H1 (cell line): Measurements from ENCODE around the gene NDUFV1. TPM values are rescaled to one million over a fixed set of nuclear protein-coding genes. Genes with fewer than 3 reads are reported as not detected.

Experiments
- CTCF ChIA-PET: fragments of 300-600 bp; sonication (Branson Sonifier 250); formaldehyde crosslinking; loops from one replicate; lab custom pipeline; 2021; ENCODE audit not compliant: partially characterized antibody; lab: Charles Lee
- POLR2A ChIA-PET: fragments of 300-600 bp; sonication (Branson Sonifier 250); formaldehyde crosslinking; loops from one replicate; lab custom pipeline; 2021; ENCODE audit warnings: inconsistent platforms; ENCODE audit not compliant: partially characterized antibody; lab: Charles Lee
- DNase-seq, 2 experiments: peaks; one replicate each; pipeline versions ENCODE4 v3.0.0 to v3.0.0-alpha.2; 2010 to 2022; ENCODE audit warnings: low spot score in 2 of 2, low read depth in 1 of 2, mixed read lengths in 1 of 2
- FAIRE-seq: peaks from 2 replicates; lab custom pipeline; 2011; peaks lifted over from hg19 to GRCh38; lab: Jason Lieb, UNC
- H2AFZ ChIP-seq: 2 replicates; pipeline ENCODE4 v1.8.1; 2012; ENCODE audit warnings: low read length, inconsistent platforms
- H2AK5ac ChIP-seq: 2 replicates; pipeline ENCODE4 v1.6.1; 2013; ENCODE audit warnings: low read depth, low read length
- H2BK120ac ChIP-seq: replicated peaks from 2 replicates; pipeline ENCODE3; 2013; ENCODE audit warnings: low read depth, low read length, inconsistent platforms
- H2BK12ac ChIP-seq: 2 replicates; pipeline ENCODE4 v1.6.1; 2013; ENCODE audit warnings: low read depth, low read length
- H2BK15ac ChIP-seq: 2 replicates; pipeline ENCODE4 v1.6.1; 2013; ENCODE audit warnings: low read length
- H2BK20ac ChIP-seq: 2 replicates; pipeline ENCODE4 v1.6.1; 2013; ENCODE audit warnings: low read length
- H2BK5ac ChIP-seq: 2 replicates; pipeline ENCODE4 v1.6.1; 2013; ENCODE audit warnings: low read depth, low read length
- H3K14ac ChIP-seq: 2 replicates; pipeline ENCODE4 v1.6.1; 2013; ENCODE audit warnings: inconsistent platforms; ENCODE audit not compliant: insufficient read length
- H3K18ac ChIP-seq: 2 replicates; pipeline ENCODE4 v1.6.1; 2013; ENCODE audit warnings: low read length; ENCODE audit errors: extremely low read depth
- H3K23ac ChIP-seq: 2 replicates; pipeline ENCODE4 v1.6.1; 2013; ENCODE audit warnings: inconsistent platforms; ENCODE audit not compliant: insufficient read length
- H3K23me2 ChIP-seq: 2 replicates; pipeline ENCODE4 v1.6.1; 2013; ENCODE audit warnings: low read depth, low read length
- H3K27ac ChIP-seq: 2 replicates; pipeline ENCODE4 v1.6.1; 2011; ENCODE audit warnings: low read depth, low read length, inconsistent platforms
- H3K27me3 ChIP-seq, 4 experiments: replicated peaks in 1 of 4; 1 replicate in 1 of 4; 2 replicates in 3 of 4; pipeline versions ENCODE4 v1.6.1 to v1.8.1; 2011 to 2013; ENCODE audit warnings: low read length in 3 of 4, mild to moderate bottlenecking in 3 of 4, inconsistent platforms in 2 of 4, mixed read lengths in 2 of 4, moderate library complexity in 1 of 4; ENCODE audit not compliant: control insufficient read depth in 3 of 4, insufficient read depth in 3 of 4; ENCODE audit errors: extremely low read depth in 1 of 4
- H3K36me3 ChIP-seq, 4 experiments: 2 replicates each; pipeline versions ENCODE4 v1.6.1 to v1.8.1; 2011 to 2013; ENCODE audit warnings: mild to moderate bottlenecking in 4 of 4, low read length in 3 of 4, moderate library complexity in 2 of 4, control low read depth in 1 of 4, inconsistent platforms in 1 of 4; ENCODE audit not compliant: insufficient read depth in 4 of 4, control insufficient read depth in 2 of 4
- H3K4ac ChIP-seq: replicated peaks from 2 replicates; pipeline ENCODE3; 2013; ENCODE audit warnings: low read length, low read depth, mixed read lengths, inconsistent platforms; ENCODE audit not compliant: insufficient read length
- H3K4me1 ChIP-seq, 4 experiments: replicated peaks in 1 of 4; 1 replicate in 1 of 4; 2 replicates in 3 of 4; pipeline versions ENCODE4 v1.6.1 to v1.8.1; 2011 to 2013; ENCODE audit warnings: low read length in 3 of 4, inconsistent platforms in 2 of 4, mixed read lengths in 1 of 4; ENCODE audit not compliant: insufficient read depth in 4 of 4, control insufficient read depth in 3 of 4
- H3K4me2 ChIP-seq, 2 experiments: 2 replicates each; pipeline versions ENCODE4 v1.6.1 to v1.8.1; 2011 to 2013; ENCODE audit warnings: low read depth in 2 of 2, low read length in 2 of 2, control low read depth in 1 of 2, inconsistent platforms in 1 of 2, mild to moderate bottlenecking in 1 of 2; ENCODE audit not compliant: insufficient read depth in 1 of 2
- H3K4me3 ChIP-seq, 4 experiments: fragments of 200-600, 300-600 bp in 1 of 4; sonication (generic), shearing (Covaris generic), sonication (Bioruptor Twin) in 1 of 4; 2 replicates each; pipeline versions ENCODE4 v1.5.1 to v1.8.1; 2011 to 2016; ENCODE audit warnings: low read length in 4 of 4, low read depth in 3 of 4, control low read depth in 2 of 4, inconsistent platforms in 2 of 4, mild to moderate bottlenecking in 2 of 4, mixed read lengths in 1 of 4, moderate library complexity in 1 of 4; ENCODE audit not compliant: insufficient read depth in 2 of 4; ENCODE audit errors: extremely low read depth in 1 of 4
- H3K56ac ChIP-seq: replicated peaks from 2 replicates; pipeline ENCODE3; 2013; ENCODE audit warnings: low read depth, mild to moderate bottlenecking, mixed read lengths, low read length, inconsistent platforms; ENCODE audit not compliant: insufficient read length
- H3K79me1 ChIP-seq: 2 replicates; pipeline ENCODE4 v1.6.1; 2013; ENCODE audit warnings: low read depth, low read length, control low read depth
- H3K79me2 ChIP-seq, 2 experiments: 2 replicates each; pipeline versions ENCODE4 v1.6.1 to v1.8.1; 2012 to 2013; ENCODE audit warnings: low read length in 2 of 2, mild to moderate bottlenecking in 2 of 2, inconsistent platforms in 1 of 2; ENCODE audit not compliant: insufficient read depth in 2 of 2, control insufficient read depth in 1 of 2
- H3K9ac ChIP-seq, 4 experiments: replicated peaks in 1 of 4; 1 replicate in 1 of 4; 2 replicates in 3 of 4; pipeline versions ENCODE4 v1.6.1 to v1.8.1; 2011 to 2013; ENCODE audit warnings: low read depth in 3 of 4, low read length in 3 of 4, control low read depth in 2 of 4, mild to moderate bottlenecking in 2 of 4, moderate library complexity in 2 of 4, inconsistent platforms in 1 of 4; ENCODE audit errors: extremely low read depth in 1 of 4
- H3K9me3 ChIP-seq, 2 experiments: 2 replicates each; pipeline versions ENCODE4 v1.6.1 to v1.8.1; 2012 to 2013; ENCODE audit warnings: mild to moderate bottlenecking in 2 of 2, moderate library complexity in 2 of 2, control low read depth in 1 of 2, inconsistent platforms in 1 of 2, low read depth in 1 of 2, low read length in 1 of 2, mixed read lengths in 1 of 2; ENCODE audit not compliant: insufficient read depth in 2 of 2
- H4K20me1 ChIP-seq, 2 experiments: replicated peaks in 1 of 2; 2 replicates each; pipeline versions ENCODE3 to v1.8.1; 2011 to 2013; ENCODE audit warnings: inconsistent platforms in 2 of 2, low read length in 2 of 2, mild to moderate bottlenecking in 1 of 2; ENCODE audit not compliant: insufficient read depth in 2 of 2, control insufficient read depth in 1 of 2
- H4K5ac ChIP-seq: 2 replicates; pipeline ENCODE4 v1.6.1; 2013; ENCODE audit warnings: low read length, low read depth, mixed read lengths, inconsistent platforms; ENCODE audit not compliant: insufficient read length
- H4K8ac ChIP-seq: 2 replicates; pipeline ENCODE4 v1.8.0; 2013; ENCODE audit warnings: mild to moderate bottlenecking, moderate library complexity, low read length, inconsistent platforms; ENCODE audit not compliant: insufficient read depth; ENCODE audit errors: extremely low read depth
- H4K91ac ChIP-seq: replicated peaks from 2 replicates; pipeline ENCODE3; 2013; ENCODE audit warnings: low read length, mixed read lengths, inconsistent platforms; ENCODE audit not compliant: insufficient read length
- BCL11A ChIP-seq, 2 experiments: IDR thresholded peaks; one replicate each; pipeline ENCODE4 v1.6.1; 2011; ENCODE audit warnings: low read depth in 2 of 2, low read length in 2 of 2, mild to moderate bottlenecking in 2 of 2
- POLR2AphosphoS5 ChIP-seq: IDR thresholded peaks from 2 replicates; pipeline ENCODE4 v1.6.1; 2011; ENCODE audit warnings: low read depth, low read length
- WGBS, 2 experiments: shearing (Covaris generic) in 1 of 2; methylation state at CpG; one replicate each; pipeline versions ENCODE4 v1.1.6 to v1.1.7; 2013 to 2015; ENCODE audit warnings: low lambda C conversion rate in 2 of 2, mixed read lengths in 2 of 2, inconsistent platforms in 1 of 2, low coverage in 1 of 2, missing lambda C conversion rate in 1 of 2; ENCODE audit not compliant: insufficient replicate concordance in 2 of 2, insufficient coverage in 1 of 2, insufficient read length in 1 of 2; ENCODE audit errors: extremely low coverage in 1 of 2, missing lambda C conversion rate in 1 of 2; 5-methylcytosine and 5-hydroxymethylcytosine counted together
- polyA plus RNA-seq, 7 experiments: library from polyadenylated mRNA; depleted of rRNA in 3 of 7; stranded (reverse) in 5 of 7; unstranded in 2 of 7; fragments of >200 nt in 5 of 7; fragments of 200-250 nt in 2 of 7; gene quantifications; 1 replicate in 5 of 7; 2 replicates in 1 of 7; 4 replicates in 1 of 7; pipeline versions ENCODE4 v1.2.1 to v1.2.3, GENCODE V29; 2011 to 2013; ENCODE audit warnings: missing spikeins in 2 of 7, mixed read lengths in 2 of 7
- total RNA-seq: library from RNA; stranded (reverse); fragmentation: NEBNext Ultra II Directional; extraction: Animal tissue kit (Norgen Biotek cat#: 25700); gene quantifications from 2 replicates; pipeline ENCODE4 v1.2.1, GENCODE V29; 2021

NDUFV1 gene
- total and polyA plus RNA-seq, 2 of the 8 experiments (the other 6 are each of a cell fraction or from before 2014, with no cell fraction given) = 125 to 131 TPM

DNA sequence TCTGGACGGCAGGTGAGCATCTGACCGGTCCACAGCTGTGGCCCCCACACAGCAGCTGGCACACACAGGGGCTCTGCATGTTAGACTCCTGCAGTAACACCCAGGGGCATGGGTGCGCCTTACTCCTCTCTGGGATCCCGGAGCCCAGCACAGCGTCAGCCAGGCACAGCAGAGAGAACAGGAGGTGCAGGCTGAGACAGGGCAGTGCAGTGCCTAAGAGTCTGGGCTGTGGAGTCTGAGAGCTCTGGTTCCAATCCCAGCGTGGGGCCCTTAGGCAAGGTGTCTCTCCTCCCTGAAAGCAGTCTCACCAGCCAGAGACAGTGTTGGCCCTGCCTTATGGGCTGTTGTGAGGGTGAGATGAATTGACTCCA is 20.7 kb downstream of the NDUFV1 start:
- Histone ChIP-seq H4K91ac (no peak overlapping the region), H4K8ac (no peak overlapping the region), H3K23me2 (peaks cover 2% of the 10 kb centered on the region; the same call in 1 of the 2 replicates), H2BK5ac (peak overlapping the region; percentile 20; the same call in 1 of the 2 replicates), H2BK120ac (no peak overlapping the region), H2AFZ (no peak overlapping the region), H3K4me1 (peaks cover 0 to 25% (median 18%) of the 10 kb centered on the region in 4 experiments; a peak in 6 of 7 replicates), H3K14ac (no peak overlapping the region), H4K20me1 (no peaks in the 10 kb centered on the region), H3K9me3 (no peaks in the 10 kb centered on the region), H3K18ac (no peak overlapping the region), H3K36me3 (peaks cover 0 to 7% (median 0%) of the 10 kb centered on the region in 4 experiments; a peak in 1 of 8 replicates), H2BK15ac (no peak overlapping the region), H3K4ac (no peak overlapping the region), H3K56ac (no peak overlapping the region), H4K5ac (no peak overlapping the region), H2BK12ac (no peak overlapping the region; the same call in 1 of the 2 replicates), H3K23ac (no peak overlapping the region), H3K27me3 (no peaks in the 10 kb centered on the region), H3K4me3 (no peak overlapping the region), H3K79me2 (no peaks in the 10 kb centered on the region; a peak in 1 of 4 replicates), H2AK5ac (no peak overlapping the region), H3K9ac (no peak overlapping the region; a peak in 1 of 7 replicates), H2BK20ac (no peak overlapping the region), H3K27ac (no peak overlapping the region), H3K4me2 (no peak overlapping the region), H3K79me1 (no peaks in the 10 kb centered on the region)
- DNase-seq (no peak), FAIRE-seq (no peak)
- WGBS, 2 experiments = 72% methylated on average over 6 of the region's 6 CpGs; no CpG with 5 or more reads in 1 of the 2 experiments
- ChIA-PET POLR2A (interaction anchor here (0.8 to 11.7 kb wide), 9 partner anchors 10 to 159 kb away, joined by 3 to 194 read pairs (median 5); partner anchors contain the start of gene GSTP1), CTCF (interaction anchor here (1.0 to 10.1 kb wide), 7 partner anchors 11 to 86 kb away, joined by 3 to 117 read pairs (median 11); partner anchors contain the start of gene TBX10)
- TF ChIP-seq BCL11A (IDR thresholded peaks at IDR 0.05; ENCODE audit: low read depth in 2 of 2, low read length in 2 of 2) (no peak), POLR2AphosphoS5 (peak; percentile 18; the same call in 1 of the 2 replicates)
